Stomach (tissue), 9 donors: ENCODE results near the gene CCDC127. TPM values are rescaled to one million over a fixed set of nuclear protein-coding genes. Genes with fewer than 3 reads are reported as not detected.

Experiments used
- DNase-seq, 2 donors: peaks; one replicate each; pipeline versions ENCODE4 v3.0.0 to v3.0.0-alpha.2; 2013 to 2019
- H3K27ac ChIP-seq, 5 donors: fragments of 200-600 bp in 4 of 5; sonication (generic) in 4 of 5; one replicate each; pipeline ENCODE4 v1.5.1; 2013 to 2019; ENCODE audit warnings: mild to moderate bottlenecking in 1 of 5, moderate library complexity in 1 of 5
- H3K27me3 ChIP-seq, 3 donors: fragments of 200-600 bp; sonication (generic); one replicate each; pipeline ENCODE4 v1.5.1; 2017 to 2019; ENCODE audit warnings: mixed run types in 1 of 3
- H3K36me3 ChIP-seq, 4 donors: fragments of 200-600 bp; sonication (generic); 1 replicate in 3 of 4; 2 replicates in 1 of 4; pipeline ENCODE4 v1.5.1; 2016 to 2019
- H3K4me1 ChIP-seq, 4 donors: fragments of 200-600 bp; sonication (generic); one replicate each; pipeline ENCODE4 v1.5.1; 2016 to 2019
- H3K4me3 ChIP-seq, 4 donors: fragments of 200-600 bp; sonication (generic) in 3 of 4; one replicate each; pipeline ENCODE4 v1.5.1; 2016 to 2019; ENCODE audit warnings: mild to moderate bottlenecking in 1 of 4
- H3K9me3 ChIP-seq, 4 donors: fragments of 200-600 bp; sonication (generic); one replicate each; pipeline ENCODE4 v1.5.1; 2016 to 2019
- CTCF ChIP-seq, 7 experiments: fragments of 450-650 bp in 4 of 7; fragments of 200-600 bp in 3 of 7; sonication (generic) in 3 of 7; IDR thresholded peaks; one replicate each; pipeline ENCODE4 v1.5.1; 2016 to 2019; ENCODE audit warnings: antibody characterized with exemption in 7 of 7, control low read depth in 2 of 7, mild to moderate bottlenecking in 1 of 7
- EP300 ChIP-seq: sonication (generic); formaldehyde crosslinking; IDR thresholded peaks from one replicate; pipeline ENCODE4 v1.6.1; 2017; ENCODE audit warnings: antibody characterized with exemption
- POLR2A ChIP-seq, 4 donors: fragments of 450-650 bp; IDR thresholded peaks; one replicate each; pipeline ENCODE4 v1.6.1; 2016; ENCODE audit warnings: antibody characterized with exemption in 4 of 4, control low read depth in 2 of 4, mild to moderate bottlenecking in 1 of 4, moderate library complexity in 1 of 4
- POLR2AphosphoS5 ChIP-seq, 3 donors: sonication (generic); formaldehyde crosslinking; IDR thresholded peaks; one replicate each; pipeline ENCODE4 v1.6.1; 2016; ENCODE audit warnings: antibody characterized with exemption in 3 of 3
- WGBS, 5 donors: extraction: QIAGEN DNeasy Blood & Tissue Kit in 3 of 5; methylation state at CpG; one replicate each; pipeline versions ENCODE4 v1.1.5 to v1.1.7; 2013 to 2018; 5-methylcytosine and 5-hydroxymethylcytosine counted together
- intact Hi-C: fragments of 100-400 bp; cut with DNase I; formaldehyde crosslinking; loops from one replicate; pipeline ENCODE4 v1.15.1; 2023; ENCODE audit warnings: low total_unique reads
- polyA plus RNA-seq, 3 donors: library from polyadenylated mRNA; stranded (reverse); fragments of 200-250 nt; gene quantifications; one replicate each; pipeline ENCODE4 v1.2.3, GENCODE V29; 2013
- total RNA-seq, 5 donors: library from RNA; depleted of rRNA; stranded (reverse); fragments of >200 nt; gene quantifications; one replicate each; pipeline versions ENCODE4 v1.1.0 to v1.2.3, GENCODE V29; 2014 to 2016
- donor health status: healthy with polysubstance abuse.
- donor health status: Bipolar disorder and iron deficiency.
- donor health status: healthy.

CCDC127 gene
- total and polyA plus RNA-seq, 8 donors: 1.2 to 8.5 (median 1.8) TPM

- Histone ChIP-seq H3K27me3 (peaks cover 0 to 11% (median 0%) of the 10 kb centered on the region in 3 donors), H3K36me3 (no peaks in the 10 kb centered on the region), H3K27ac (no peak overlapping the region), H3K4me1 (no peaks in the 10 kb centered on the region), H3K9me3 (no peaks in the 10 kb centered on the region), H3K4me3 (no peak overlapping the region)
- WGBS, 5 donors: 77 to 88% (median 84%) methylated on average over 5 of the region's 5 CpGs
- intact Hi-C loops: no loop called here
- no peak for TF ChIP-seq POLR2AphosphoS5 (IDR thresholded peaks at IDR 0.05)
- TF ChIP-seq CTCF (IDR thresholded peaks at IDR 0.05): no peak
- no peak for TF ChIP-seq EP300
- TF ChIP-seq POLR2A (IDR thresholded peaks at IDR 0.05): no peak
- DNase-seq: no peak
Observed at GRCh38 chr5:178110-178509, 39.8 kb downstream of the CCDC127 start.

GRCh38 chr5:176296-176823 lies 41.6 kb downstream of the CCDC127 start:
- no peak overlapping the region for H3K27ac ChIP-seq
- WGBS, 5 donors: 77 to 88% (median 81%) methylated on average over 10 to 11 of the region's 11 CpGs
- intact Hi-C loops: no loop called here
- H3K36me3 ChIP-seq: no peaks in the 10 kb centered on the region
- H3K27me3 ChIP-seq: peaks cover 0 to 13% (median 0%) of the 10 kb centered on the region in 3 donors
- H3K9me3 ChIP-seq: no peaks in the 10 kb centered on the region
- H3K4me3 ChIP-seq: no peak overlapping the region
- H3K4me1 ChIP-seq: no peaks in the 10 kb centered on the region
- DNase-seq: no peak
- no peak for TF ChIP-seq CTCF (IDR thresholded peaks at IDR 0.05)
- no peak for TF ChIP-seq POLR2A (IDR thresholded peaks at IDR 0.05)
- TF ChIP-seq POLR2AphosphoS5 (IDR thresholded peaks at IDR 0.05): no peak
- TF ChIP-seq EP300: no peak

- H3K4me1 ChIP-seq: no peaks in the 10 kb centered on the region
- no peak overlapping the region for H3K27ac ChIP-seq
- no peak for TF ChIP-seq POLR2AphosphoS5 (IDR thresholded peaks at IDR 0.05)
- TF ChIP-seq POLR2A (IDR thresholded peaks at IDR 0.05): no peak
- no peak for TF ChIP-seq CTCF (IDR thresholded peaks at IDR 0.05)
- TF ChIP-seq EP300: no peak
- no peaks in the 10 kb centered on the region for H3K9me3 ChIP-seq
- no peak overlapping the region for H3K4me3 ChIP-seq
- H3K36me3 ChIP-seq: no peaks in the 10 kb centered on the region
- DNase-seq: no peak
- intact Hi-C loops: no loop called here
- peaks cover 0 to 10% (median 0%) of the 10 kb centered on the region in 3 donors for H3K27me3 ChIP-seq
- WGBS, 5 donors: 85 to 94% (median 91%) methylated on average over 16 of the region's 16 CpGs
Observed at GRCh38 chr5:174876-175465, 43.0 kb downstream of the CCDC127 start.

- WGBS, 5 donors: 76 to 92% (median 84%) methylated on average over 5 of the region's 5 CpGs
- intact Hi-C loops: no loop called here
Observed at GRCh38 chr5:174291-174600, 43.7 kb downstream of the CCDC127 start.

More at GRCh38 chr5:174291-174600, 43.7 kb downstream of the CCDC127 start:
- Histone ChIP-seq H3K9me3 (no peaks in the 10 kb centered on the region), H3K27me3 (peaks cover 0 to 10% (median 0%) of the 10 kb centered on the region in 3 donors), H3K36me3 (no peaks in the 10 kb centered on the region), H3K4me1 (no peaks in the 10 kb centered on the region), H3K27ac (no peak overlapping the region), H3K4me3 (no peak overlapping the region)
- TF ChIP-seq EP300 (no peak), CTCF (IDR thresholded peaks at IDR 0.05) (no peak), POLR2A (IDR thresholded peaks at IDR 0.05) (no peak), POLR2AphosphoS5 (IDR thresholded peaks at IDR 0.05) (no peak)
- no peak for DNase-seq
